GM18909 (cell line): Measurements from ENCODE around the gene SLC16A6.
A peak's percentile ranks its signal among the peaks of the same experiment; 100 is the strongest.
"Not testable (repeated sequence)": the region's sequence is repeated elsewhere in the genome, so short reads cannot be mapped to it uniquely, and the experiment has no call there.

Source experiments
- ATAC-seq: cut with Tn5 transposase; IDR thresholded peaks from one replicate; pipeline ENCODE4 v1.9.1; 2021; ENCODE audit warnings: mild to moderate bottlenecking; ENCODE audit not compliant: unreplicated experiment, poor library complexity

Gene SLC16A6, protein sequence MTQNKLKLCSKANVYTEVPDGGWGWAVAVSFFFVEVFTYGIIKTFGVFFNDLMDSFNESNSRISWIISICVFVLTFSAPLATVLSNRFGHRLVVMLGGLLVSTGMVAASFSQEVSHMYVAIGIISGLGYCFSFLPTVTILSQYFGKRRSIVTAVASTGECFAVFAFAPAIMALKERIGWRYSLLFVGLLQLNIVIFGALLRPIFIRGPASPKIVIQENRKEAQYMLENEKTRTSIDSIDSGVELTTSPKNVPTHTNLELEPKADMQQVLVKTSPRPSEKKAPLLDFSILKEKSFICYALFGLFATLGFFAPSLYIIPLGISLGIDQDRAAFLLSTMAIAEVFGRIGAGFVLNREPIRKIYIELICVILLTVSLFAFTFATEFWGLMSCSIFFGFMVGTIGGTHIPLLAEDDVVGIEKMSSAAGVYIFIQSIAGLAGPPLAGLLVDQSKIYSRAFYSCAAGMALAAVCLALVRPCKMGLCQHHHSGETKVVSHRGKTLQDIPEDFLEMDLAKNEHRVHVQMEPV

DNA sequence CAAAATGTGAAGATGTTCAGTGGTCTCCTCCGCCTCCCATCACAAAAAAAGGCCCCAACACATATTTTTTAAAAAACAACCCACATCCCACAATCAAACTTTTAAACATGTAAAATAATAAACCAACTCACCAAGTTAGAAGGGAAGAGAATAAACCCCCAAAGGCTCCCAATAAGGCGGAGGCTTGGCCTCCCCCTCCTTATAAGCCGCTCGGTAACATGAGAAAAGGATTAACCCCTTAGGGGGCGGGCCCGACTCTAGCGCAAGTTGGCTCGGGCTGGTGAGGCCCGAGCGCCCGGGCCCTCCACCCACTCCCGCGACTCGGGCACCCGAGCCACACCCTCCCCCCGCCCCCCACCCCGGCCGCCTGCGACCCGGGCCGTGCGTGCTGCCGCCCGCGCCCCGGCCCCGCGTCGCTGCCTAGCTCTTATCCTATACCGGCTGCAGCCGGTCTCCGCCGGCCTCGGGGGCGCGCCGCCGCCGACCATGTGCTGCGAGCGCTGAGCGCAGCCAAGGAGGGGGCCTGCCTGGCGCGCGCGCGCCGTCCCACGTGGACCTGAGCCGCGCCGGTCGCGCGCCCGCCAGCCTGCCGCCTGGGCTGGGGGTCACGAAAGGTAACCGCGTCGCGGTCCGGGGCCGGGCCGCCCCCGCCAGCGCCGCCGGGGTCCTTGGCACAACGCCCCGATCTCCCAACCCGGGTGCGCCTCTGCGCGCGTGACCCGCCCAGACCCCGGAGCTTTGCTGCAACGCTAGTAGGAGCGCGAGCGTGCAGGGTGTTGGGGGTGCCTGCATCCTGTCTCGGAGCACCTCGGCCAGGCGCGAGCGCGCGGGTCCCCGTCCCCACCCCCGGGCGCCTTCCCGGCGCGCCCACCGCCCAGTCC lies at the start of gene SLC16A6, which contains the start of gene ARSG:
Gene SLC16A6 (minus strand): TSS at position 173 of the 881 bp plus-strand sequence. CDS start 12,807 bp downstream, outside the sequence.
Gene ARSG (plus strand): TSS at position 541 of the 881 bp plus-strand sequence. CDS start 15,999 bp downstream, outside the sequence.
- peak; percentile 58 for ATAC-seq

DNA sequence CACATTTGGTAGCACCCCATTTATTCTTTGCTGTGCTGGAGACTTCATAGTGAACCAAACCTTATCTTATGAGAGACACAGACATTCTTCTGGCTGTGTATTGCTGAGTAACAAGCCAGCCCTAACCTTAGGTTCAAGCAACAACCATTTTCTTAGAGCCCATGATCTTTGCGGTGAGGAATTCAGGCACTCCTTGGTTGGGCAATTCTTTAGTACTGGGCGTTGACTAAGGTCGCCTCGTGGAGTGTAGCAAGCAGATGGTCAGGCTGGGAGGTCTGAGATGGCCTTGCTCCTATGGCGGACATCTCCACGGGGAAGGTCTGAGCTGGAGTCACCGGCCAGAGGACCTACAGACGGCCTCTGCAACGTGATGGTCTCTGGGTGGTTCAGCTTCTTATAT lies 43.5 kb upstream of the SLC16A6 start:
- ATAC-seq = no peak

DNA sequence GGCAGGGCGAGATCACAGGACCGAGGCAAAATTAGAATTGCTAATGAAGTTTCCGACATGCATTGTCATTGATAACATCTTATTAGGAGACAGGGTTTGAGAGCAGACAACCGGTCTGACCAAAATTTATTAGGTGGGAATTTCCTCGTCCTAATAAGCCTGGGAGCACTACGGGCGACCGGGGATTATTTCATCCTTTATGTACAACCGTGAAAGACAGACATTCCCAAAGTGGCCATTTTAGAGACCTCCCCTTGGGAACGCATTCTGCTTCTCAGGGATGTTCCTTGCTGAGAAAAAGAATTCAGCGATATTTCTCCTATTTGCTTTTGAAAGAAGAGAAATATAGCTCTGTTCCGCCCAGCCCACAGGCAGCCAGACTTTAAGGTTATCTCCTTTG lies 41.0 kb upstream of the SLC16A6 start:
- not testable (repeated sequence) for ATAC-seq

DNA sequence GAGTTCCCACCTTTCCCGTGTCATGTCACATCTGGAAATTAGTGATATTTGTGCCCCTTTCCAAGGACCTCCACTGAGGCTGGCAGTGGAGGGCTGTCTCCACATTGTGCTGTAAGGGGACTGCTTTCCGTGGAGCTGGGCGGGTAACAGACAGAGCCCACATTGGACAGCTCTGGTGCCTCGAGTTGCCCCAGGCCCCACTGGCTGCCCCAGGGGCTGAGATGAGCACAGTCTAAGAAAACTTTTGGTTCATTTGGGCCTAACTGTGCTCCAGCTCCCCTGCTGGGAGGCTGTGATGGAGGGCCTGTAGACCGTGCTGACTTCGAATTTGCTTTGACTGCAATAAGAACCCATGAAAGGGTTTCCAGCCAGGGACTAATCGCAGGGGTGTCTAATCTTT lies 38.4 kb upstream of the SLC16A6 start:
- ATAC-seq = no peak

DNA sequence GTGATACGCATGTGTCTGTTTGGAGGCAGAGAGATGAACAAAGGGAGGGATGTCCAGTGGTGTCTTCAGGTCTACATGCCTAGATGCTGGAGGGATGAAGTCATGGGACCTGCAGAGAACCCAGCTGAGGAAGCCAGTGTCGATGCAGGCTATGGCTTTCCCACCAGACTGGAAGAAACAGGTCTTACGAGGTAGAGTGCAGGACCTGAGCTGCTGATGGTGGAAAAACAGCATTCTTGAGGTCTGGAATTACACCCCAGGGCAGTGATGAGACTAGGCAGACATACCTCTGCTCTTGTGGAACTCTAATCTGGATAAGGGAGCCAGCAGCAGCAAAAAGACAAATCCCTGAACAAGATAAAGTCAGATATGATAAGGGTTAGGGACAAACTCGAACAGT lies 37.7 kb upstream of the SLC16A6 start:
- ATAC-seq = no peak

DNA sequence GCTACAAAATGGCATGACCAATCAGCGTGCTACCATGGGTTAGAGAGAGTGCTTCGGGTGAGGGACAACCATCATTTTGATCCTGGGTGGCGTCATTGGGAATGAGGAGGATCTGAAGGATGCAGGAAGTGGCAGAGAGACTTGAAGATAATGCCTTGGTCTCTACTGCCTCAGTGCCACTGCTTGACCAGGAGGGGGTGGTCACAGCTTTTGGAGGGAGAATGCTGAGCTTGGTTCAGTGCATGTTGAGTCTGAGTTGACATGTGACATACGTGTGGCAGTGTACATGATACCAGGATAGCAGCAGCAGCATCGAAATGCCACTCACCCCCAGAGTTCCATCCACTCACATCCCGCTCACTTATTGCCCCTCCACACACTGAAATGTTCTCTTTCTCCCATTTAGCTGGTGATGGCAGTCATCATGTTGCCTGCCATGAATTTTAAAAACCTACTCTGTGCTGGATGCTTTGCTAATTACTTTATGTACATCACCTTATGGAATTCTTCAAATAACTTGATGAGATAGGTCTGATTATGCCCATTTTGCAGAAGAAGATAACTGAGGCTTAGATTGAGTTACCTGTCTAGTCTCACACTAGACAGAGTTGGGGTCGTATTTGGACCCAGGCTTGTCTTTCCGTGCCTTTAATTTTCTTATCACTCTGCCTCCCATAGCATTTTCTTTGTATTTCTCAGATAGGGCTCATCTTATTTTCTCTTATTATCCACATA lies 37.1 kb upstream of the SLC16A6 start:
- no peak for ATAC-seq

DNA sequence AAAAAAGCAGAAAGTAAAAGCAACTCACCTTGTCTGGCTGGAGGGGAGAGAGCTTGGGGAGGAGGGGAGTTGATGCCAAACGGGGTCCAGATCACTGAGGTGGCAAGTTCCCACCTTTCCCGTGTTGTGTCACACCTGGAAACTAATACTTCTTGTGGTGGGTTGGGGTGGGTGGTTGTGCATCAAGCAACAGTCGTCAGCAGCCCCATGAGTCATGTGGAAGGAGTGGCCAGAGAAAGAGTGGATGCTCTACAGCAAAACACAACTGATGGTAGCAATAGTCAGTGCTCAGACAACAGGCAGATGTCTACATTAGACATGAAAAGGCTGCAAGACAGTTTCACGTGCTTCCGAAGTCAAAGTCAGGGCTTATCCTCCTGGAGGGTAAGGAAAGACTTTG lies 35.8 kb upstream of the SLC16A6 start:
- ATAC-seq = no peak

DNA sequence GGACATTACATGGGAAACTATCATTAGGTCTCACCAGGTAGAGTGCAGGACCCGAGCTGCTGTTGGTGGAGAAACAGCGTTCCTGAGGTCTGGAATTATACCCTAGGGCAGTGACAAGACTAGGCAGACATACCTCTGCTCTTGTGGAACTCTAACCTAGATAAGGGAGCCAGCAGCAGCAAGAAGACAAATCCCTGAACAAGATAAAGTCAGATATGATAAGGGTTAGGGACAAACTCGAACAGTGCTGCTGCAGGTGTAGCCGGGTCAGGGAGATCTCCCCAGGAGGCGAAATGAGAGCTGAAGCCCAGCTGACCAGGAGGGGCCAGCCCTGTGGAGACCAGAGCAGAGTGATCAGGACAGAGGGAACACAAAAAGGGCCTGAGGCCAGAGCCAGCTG lies 35.0 kb upstream of the SLC16A6 start:
- ATAC-seq = no peak

DNA sequence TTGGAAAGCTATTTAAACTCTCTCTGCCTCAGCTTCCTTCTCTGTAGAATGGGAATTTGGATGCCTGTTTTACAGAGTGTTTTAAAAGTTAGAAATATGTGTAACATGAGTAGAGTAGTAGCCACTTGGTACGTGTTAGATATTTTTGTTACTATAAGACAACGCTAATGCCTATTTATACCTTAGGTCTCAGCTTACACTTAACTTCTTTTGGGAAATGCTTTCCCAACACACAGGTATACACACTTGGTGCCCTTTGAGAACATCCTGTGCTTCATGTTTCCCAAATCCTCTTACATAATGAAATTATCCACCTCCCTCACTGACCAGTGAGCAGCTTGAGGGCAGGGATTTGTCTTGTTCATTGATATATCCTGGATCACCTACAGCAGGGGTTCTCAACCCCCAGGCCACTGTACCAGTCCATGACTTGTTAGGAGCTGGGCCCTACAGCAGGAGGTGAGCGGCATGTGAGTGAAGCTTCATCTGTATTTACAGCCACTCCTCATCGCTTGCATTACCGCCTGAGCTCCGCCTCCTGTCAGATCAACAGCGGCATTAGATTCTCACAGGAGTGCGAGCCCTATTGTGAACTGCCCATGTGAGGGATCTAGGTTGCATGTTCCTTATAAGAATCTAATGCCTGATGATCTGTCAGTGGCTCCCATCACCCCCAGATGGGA lies 33.9 kb upstream of the SLC16A6 start:
- ATAC-seq = no peak

DNA sequence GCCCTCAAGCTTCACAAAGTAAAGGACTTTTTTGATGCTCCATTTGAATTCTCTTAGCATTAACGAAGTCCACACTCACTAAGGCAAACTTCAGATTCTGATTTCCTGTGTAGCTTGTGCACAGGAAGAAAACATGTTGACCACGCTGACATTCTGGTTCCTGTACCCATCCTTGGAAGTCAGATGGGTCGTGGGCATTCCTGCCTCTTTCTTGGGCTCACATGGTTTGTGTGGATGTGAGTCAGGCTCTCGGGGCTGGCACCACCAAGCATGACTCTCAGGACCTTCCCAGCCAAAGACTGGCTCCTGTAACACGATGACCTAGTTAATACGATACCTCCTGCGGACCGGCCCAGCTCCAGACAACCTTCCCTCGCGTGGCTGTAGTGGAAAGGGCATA lies 33.2 kb upstream of the SLC16A6 start:
- no peak for ATAC-seq

DNA sequence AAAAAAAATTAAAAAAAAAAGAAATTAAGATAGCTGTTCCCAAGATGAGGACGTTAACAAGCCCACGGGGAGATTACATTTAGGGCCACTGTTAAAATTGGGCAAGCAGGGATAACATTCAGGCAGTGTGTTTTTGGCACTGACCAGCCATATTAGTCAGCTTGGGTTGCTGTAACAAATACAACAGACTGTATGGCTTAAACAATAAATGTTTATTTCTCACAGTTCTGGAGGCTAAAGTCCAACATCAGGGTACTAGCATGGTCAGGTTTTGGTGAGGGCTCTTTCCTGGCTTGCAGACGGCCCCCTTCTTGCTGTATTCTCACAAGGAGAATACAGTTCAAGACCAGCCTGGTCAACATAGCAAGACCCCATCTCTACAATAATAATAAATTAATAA lies 31.7 kb upstream of the SLC16A6 start:
- no peak for ATAC-seq

DNA sequence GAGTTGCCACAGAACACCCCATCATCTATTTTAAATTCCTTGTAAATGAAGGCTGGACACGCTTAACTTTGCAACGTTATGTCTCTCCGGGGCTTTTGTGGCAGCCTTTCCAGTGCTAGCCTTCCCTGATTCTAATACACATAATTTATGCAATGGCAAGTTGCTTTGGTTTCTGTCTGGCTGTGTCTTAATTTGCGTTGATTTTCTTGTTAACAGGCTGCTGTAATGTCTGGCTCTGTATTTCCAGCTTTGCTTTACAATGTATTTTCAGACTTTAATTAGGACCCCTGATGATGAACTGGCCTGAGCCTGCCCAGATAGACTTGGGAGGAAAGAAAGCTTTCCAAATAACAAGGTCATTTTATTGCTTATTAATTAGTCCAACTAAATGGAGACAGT lies 30.6 kb upstream of the SLC16A6 start:
- ATAC-seq = no peak

DNA sequence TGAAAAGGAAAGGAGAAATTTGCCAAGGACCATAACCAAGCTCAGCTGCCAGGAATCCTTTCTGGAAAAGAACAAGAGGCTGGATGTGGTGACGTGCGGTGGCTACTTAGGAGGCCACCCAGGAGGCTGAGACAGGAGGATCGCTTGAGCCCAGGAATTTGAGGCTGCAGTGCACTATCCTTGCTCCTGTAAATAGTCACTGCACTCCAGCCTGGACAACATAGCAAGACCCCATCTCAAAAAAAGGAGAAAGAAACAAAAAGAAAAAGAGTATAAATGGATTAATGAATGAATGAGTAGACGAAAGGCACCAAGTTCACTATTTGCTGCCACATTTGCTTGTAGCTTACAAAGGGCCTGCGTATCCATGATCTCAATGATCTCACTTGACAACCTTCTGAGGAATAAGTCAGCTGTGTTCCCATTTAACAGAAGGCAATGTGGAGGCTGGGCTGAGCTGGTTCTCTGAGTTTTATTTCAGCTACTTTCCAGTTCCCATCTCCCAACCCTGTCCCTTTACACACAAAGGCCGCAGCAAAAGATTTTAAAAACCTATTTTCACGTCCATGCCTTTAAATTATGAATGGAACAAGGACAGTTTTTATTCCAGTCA lies 30.1 kb upstream of the SLC16A6 start:
- no peak for ATAC-seq

DNA sequence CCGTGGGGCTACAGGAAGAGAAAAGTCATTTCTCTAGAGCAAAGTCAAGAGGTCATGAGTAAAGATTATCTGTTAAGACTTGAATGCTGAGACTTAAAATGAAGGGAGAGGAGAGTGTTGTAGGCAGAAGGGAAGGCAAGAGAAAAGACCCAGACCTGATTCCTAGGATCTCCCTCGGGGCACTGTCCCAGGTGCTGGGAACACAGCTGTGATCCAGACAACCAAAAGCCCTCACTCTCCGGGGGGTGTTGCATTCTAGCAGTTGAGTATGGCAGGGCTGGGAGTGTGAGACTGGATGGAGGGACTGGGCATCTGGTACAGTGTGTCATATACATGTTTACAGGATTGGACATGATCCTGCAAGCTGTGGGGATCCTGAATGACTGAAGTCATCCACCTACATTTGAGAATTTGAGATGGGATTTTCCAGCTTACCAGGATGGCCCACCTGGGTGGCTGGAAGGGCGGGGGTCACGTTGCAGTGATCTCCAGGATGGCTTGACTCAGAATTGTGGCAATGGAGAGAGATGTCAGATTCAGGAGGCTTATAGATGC lies 29.5 kb upstream of the SLC16A6 start:
- no peak for ATAC-seq

DNA sequence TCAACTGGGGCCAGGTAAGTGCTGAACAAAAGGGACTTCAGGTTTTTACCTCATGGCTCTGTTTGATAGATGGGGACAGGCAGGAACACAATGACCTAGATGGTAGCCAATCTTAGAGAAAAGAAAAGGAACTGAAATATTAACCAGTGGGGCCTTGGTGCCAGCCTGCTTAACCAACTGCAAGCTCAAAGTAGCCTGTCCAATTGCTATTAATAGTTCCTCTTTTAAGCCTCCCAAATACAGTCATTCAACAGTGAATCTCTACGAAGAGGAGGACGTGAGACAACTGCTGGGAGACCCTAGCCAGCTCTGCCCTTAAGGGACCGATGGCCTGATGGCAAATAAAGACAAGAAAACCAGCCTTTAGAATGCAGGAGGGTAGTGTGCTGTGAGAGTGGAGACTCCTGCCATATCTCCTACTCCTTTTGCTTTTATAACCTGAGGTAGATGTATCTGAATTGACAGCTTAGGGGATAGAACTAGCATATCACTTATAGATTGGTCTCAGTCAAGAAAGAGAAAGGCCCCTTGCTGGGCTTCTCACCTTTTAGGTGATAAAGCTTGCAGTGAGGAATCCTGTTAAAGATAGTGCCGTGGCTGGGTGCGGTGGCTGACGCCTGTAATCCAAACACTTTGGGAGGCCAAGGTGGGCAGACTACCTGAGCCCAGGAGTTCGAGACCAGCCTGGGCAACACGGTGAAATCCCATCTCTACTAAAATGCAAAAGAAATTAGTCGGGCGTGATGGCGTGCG lies 28.7 kb upstream of the SLC16A6 start:
- peak; percentile 51 for ATAC-seq

DNA sequence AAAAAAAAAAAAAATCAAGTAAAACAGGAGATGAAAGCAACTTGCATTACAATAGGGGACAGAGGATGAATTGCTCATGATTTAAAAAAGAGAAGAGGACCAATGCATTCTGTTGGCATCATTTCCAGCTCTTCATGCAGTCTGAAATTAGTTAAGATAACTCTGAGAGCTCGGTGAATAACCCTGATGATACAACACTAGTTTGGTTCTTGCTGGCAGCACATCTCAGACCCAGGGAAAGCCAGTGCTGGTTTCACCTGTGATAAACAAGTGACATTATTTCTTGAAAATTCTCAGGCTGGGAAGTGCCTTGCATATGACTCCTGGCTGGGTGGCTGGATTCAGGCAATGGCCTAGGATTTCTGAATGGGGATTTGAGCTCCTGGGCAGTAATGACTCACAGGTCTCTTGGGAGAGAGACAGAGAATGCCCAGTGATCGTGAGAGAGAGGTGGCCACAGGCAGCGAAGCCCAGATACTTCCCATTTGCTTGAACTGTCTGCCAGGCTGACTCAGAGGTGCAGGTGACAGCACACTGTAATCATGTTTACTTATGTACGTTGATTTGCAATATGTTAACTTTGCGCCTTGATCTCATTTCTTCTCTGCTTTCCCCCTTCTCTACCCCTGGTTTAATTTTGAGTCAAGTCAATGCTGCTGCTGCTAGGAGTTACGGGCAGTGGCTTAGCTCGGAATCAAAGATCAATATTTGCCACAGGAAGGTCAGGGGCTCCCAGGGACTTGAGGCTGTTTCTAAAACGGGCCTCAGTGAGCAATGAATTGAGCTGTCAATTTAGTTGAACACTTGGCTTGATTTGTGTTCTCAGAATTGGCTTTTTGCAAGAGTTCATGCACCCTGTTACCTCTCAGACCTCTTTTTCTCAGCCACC lies 27.4 kb upstream of the SLC16A6 start:
- no peak for ATAC-seq

DNA sequence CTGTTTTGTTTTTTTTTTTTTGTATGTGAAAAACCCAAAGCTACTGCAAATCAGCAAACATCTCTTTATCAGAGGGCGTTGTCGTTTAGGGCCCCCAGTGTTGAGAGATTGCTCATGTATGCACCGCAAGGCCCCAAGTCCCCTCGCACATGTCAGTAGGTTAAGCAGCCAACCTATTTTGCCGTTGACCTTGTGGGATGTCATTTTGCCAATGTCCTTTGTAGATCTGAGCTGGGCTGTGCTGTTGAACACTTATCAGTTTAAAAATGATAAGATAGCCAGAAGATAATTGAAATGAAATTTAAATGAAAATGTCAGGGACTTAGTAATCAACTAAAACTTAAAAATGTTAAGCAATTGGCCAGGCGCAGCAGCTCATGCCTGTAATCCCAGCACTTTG lies 26.5 kb upstream of the SLC16A6 start:
- no peak for ATAC-seq
